Measurements from ENCODE around the gene SLC44A2. TPM values are rescaled to one million over a fixed set of nuclear protein-coding genes. Genes with fewer than 3 reads are reported as not detected.
"Not testable (repeated sequence)": the region's sequence is repeated elsewhere in the genome, so short reads cannot be mapped to it uniquely, and the experiment has no call there.

Gene SLC44A2
- total RNA-seq, 4 donors from 2014 or later, result 59.7 to 82.8 (median 69.8) TPM

GRCh38 chr19:10661946-10662345, 36.6 kb downstream of the SLC44A2 start:
- DNase-seq, result no peak
- 25 to 42% methylated on average over 1 of the region's 1 CpG for WGBS, 2 donors

GRCh38 chr19:10662384-10663251, 37.3 kb downstream of the SLC44A2 start:
- WGBS, 2 donors, result 38 to 47% methylated on average over 14 of the region's 14 CpGs
- TF ChIP-seq POLR2A (IDR thresholded peaks at IDR 0.05), result no peak
- TF ChIP-seq, protein P1, sequence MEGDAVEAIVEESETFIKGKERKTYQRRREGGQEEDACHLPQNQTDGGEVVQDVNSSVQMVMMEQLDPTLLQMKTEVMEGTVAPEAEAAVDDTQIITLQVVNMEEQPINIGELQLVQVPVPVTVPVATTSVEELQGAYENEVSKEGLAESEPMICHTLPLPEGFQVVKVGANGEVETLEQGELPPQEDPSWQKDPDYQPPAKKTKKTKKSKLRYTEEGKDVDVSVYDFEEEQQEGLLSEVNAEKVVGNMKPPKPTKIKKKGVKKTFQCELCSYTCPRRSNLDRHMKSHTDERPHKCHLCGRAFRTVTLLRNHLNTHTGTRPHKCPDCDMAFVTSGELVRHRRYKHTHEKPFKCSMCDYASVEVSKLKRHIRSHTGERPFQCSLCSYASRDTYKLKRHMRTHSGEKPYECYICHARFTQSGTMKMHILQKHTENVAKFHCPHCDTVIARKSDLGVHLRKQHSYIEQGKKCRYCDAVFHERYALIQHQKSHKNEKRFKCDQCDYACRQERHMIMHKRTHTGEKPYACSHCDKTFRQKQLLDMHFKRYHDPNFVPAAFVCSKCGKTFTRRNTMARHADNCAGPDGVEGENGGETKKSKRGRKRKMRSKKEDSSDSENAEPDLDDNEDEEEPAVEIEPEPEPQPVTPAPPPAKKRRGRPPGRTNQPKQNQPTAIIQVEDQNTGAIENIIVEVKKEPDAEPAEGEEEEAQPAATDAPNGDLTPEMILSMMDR (IDR thresholded peaks at IDR 0.05), result no peak
- Histone ChIP-seq H3K27ac (peak overlapping the region in 1 of 4 donors; percentile 11), H3K4me1 (peaks cover 31 to 92% (median 40%) of the 10 kb centered on the region in 3 donors), H3K27me3 (no peaks in the 10 kb centered on the region), H3K4me3 (no peak overlapping the region), H3K9me3 (no peaks in the 10 kb centered on the region), H3K36me3 (peaks cover 0 to 43% (median 0%) of the 10 kb centered on the region in 3 donors)
- DNase-seq, result no peak
- intact Hi-C loops (cut with DNase I), result no loop called here

More at GRCh38 chr19:10661946-10662345, 36.6 kb downstream of the SLC44A2 start:
- peaks cover 31 to 93% (median 45%) of the 10 kb centered on the region in 3 donors for H3K4me1 ChIP-seq
- H3K27me3 ChIP-seq, result no peaks in the 10 kb centered on the region
- H3K36me3 ChIP-seq, result peaks cover 0 to 39% (median 0%) of the 10 kb centered on the region in 3 donors
- peak overlapping the region in 1 of 4 donors; percentile 11 for H3K27ac ChIP-seq
- no peaks in the 10 kb centered on the region for H3K9me3 ChIP-seq
- intact Hi-C loops (cut with DNase I), result no loop called here
- TF ChIP-seq, protein P1 (IDR thresholded peaks at IDR 0.05), result no peak
- TF ChIP-seq POLR2A (IDR thresholded peaks at IDR 0.05), result no peak
- no peak overlapping the region for H3K4me3 ChIP-seq

- H3K27me3 ChIP-seq; H3K4me3 ChIP-seq; H3K27ac ChIP-seq; intact Hi-C loops (cut with DNase I); DNase-seq; H3K9me3 ChIP-seq: not testable (repeated sequence)
- peaks cover 31 to 92% (median 40%) of the 10 kb centered on the region in 3 donors for H3K4me1 ChIP-seq
- WGBS, 2 donors, result 85 to 89% methylated on average over 13 to 15 of the region's 16 CpGs
- H3K36me3 ChIP-seq, result peaks cover 0 to 43% (median 0%) of the 10 kb centered on the region in 3 donors
These were observed 37.9 kb downstream of the SLC44A2 start for GRCh38 chr19:10663252-10663563.

DNA sequence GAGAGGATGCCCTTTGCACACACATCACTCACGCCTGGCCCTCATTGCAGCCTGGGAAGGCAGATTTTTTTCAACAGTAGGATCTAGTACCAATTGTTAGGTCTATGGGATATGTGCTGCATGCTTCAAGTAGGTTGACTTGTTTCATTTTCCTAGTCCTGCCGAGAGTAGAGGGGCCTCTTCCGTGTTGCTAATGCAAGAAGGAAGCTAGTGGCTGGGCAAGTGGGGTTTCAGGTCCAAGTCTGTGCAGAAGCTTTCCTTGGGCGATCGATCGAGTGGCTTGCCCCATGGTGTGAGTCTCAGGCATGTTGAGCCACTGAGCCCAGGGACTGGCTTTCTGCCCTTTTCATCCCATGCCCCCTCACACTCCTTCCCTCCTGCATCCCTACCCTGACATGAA, 42.5 kb downstream of the SLC44A2 start:
- Histone ChIP-seq H3K4me3 (no peak overlapping the region), H3K27ac (no peak overlapping the region), H3K36me3 (peaks cover 0 to 49% (median 8%) of the 10 kb centered on the region in 3 donors), H3K9me3 (no peaks in the 10 kb centered on the region), H3K27me3 (no peaks in the 10 kb centered on the region), H3K4me1 (peaks cover 13 to 87% (median 22%) of the 10 kb centered on the region in 3 donors)
- TF ChIP-seq, protein P1 (IDR thresholded peaks at IDR 0.05), result no peak
- no peak for TF ChIP-seq POLR2A (IDR thresholded peaks at IDR 0.05)
- intact Hi-C loops (cut with DNase I), result no loop called here
- 38 to 77% methylated on average over 5 to 6 of the region's 6 CpGs for WGBS, 2 donors
- DNase-seq, result no peak

DNA sequence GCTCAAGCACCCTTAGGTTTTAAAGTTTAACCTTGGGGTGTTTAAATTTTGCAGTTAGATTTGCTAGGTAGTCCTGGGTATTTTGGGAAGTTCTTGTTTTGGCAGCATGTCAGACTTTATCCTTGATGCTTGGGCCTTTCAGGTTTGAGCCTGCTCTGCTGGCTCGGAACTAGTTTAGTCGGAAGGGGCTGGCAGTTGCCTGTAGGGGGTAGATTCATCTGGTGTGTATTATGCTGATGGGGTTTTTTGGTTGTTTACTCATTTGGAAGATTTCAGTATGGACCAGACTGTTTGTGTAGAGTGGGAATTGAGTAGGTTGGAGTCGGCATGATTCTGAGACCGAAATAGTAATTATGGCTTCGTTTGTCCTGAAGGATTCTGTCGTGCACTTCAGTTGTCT, 43.9 kb downstream of the SLC44A2 start:
- WGBS, 2 donors, result 46 to 48% methylated on average over 4 to 6 of the region's 6 CpGs
- Histone ChIP-seq H3K36me3 (peaks cover 0 to 62% (median 8%) of the 10 kb centered on the region in 3 donors), H3K9me3 (no peaks in the 10 kb centered on the region), H3K4me3 (no peak overlapping the region), H3K4me1 (peaks cover 7 to 79% (median 16%) of the 10 kb centered on the region in 3 donors), H3K27ac (peak overlapping the region in 1 of 4 donors; percentile 11), H3K27me3 (no peaks in the 10 kb centered on the region)
- DNase-seq, result no peak
- TF ChIP-seq POLR2A (IDR thresholded peaks at IDR 0.05), result no peak
- TF ChIP-seq, protein P1 (IDR thresholded peaks at IDR 0.05), result no peak
- intact Hi-C loops (cut with DNase I), result no loop called here
